IPS DF 19.7 (cell line): ENCODE measurements around the gene OR8G1.
"Not testable (repeated sequence)": the region's sequence is repeated elsewhere in the genome, so short reads cannot be mapped to it uniquely, and the experiment has no call there.

Experiments
- DNase-seq: peaks from one replicate; pipeline ENCODE4 v3.0.0-alpha.2; 2013; ENCODE audit warnings: low read depth, low spot score

The OR8G1 gene

GRCh38 chr11:124233376-124233775, 7.5 kb upstream of the OR8G1 start:
- no peak for DNase-seq

GRCh38 chr11:124238512-124238911, 2.4 kb upstream of the OR8G1 start:
- no peak for DNase-seq

GRCh38 chr11:124249869-124250268, 9.0 kb downstream of the OR8G1 start:
- DNase-seq: not testable (repeated sequence)

- no peak for DNase-seq
Observed at GRCh38 chr11:124256076-124256475, 15.2 kb downstream of the OR8G1 start, which contains the start of gene OR8G5. TSS of gene OR8G5 (plus strand) at chr11:124256376. CDS start at chr11:124264932, 8,556 bp downstream.

GRCh38 chr11:124265041-124265440, 24.1 kb downstream of the OR8G1 start:
- not testable (repeated sequence) for DNase-seq

- not testable (repeated sequence) for DNase-seq
Observed at GRCh38 chr11:124270886-124271285, 30.0 kb downstream of the OR8G1 start.

GRCh38 chr11:124274000-124274399, 33.1 kb downstream of the OR8G1 start:
- DNase-seq: no peak

- DNase-seq: no peak
Observed at GRCh38 chr11:124276081-124276480, 35.2 kb downstream of the OR8G1 start.

GRCh38 chr11:124277207-124277606, 36.3 kb downstream of the OR8G1 start:
- no peak for DNase-seq

- no peak for DNase-seq
Observed at GRCh38 chr11:124277804-124278203, 36.9 kb downstream of the OR8G1 start.

- DNase-seq: no peak
Observed at GRCh38 chr11:124278261-124278660, 37.4 kb downstream of the OR8G1 start.

GRCh38 chr11:124285610-124286344, 44.9 kb downstream of the OR8G1 start:
- DNase-seq: no peak

GRCh38 chr11:124294687-124295086, 53.8 kb downstream of the OR8G1 start:
- no peak for DNase-seq

- no peak for DNase-seq
Observed at GRCh38 chr11:124296016-124296415, 55.1 kb downstream of the OR8G1 start.

GRCh38 chr11:124297921-124298320, 57.0 kb downstream of the OR8G1 start:
- no peak for DNase-seq

GRCh38 chr11:124301548-124301947, 60.7 kb downstream of the OR8G1 start:
- DNase-seq: no peak

GRCh38 chr11:124302347-124303125, 61.6 kb downstream of the OR8G1 start:
- DNase-seq: no peak
